Measurements from ENCODE around the gene PPM1J. TPM values are rescaled to one million over a fixed set of nuclear protein-coding genes. Genes with fewer than 3 reads are reported as not detected.

The PPM1J gene
- total and polyA plus RNA-seq, 9 of the 15 experiments (the other 6 are each of a cell fraction or from before 2014, with no cell fraction given) = 0.25 to 10.5 (median 4.2) TPM

Other genes starting within 250 kb of the PPM1J start
- gene WNT2B, start 206.4 kb downstream of the PPM1J start, total RNA-seq (2014; rRNA removed) = not detected in 2 replicates
- not detected in 2 replicates for gene WNT2B, start 206.4 kb downstream of the PPM1J start, total RNA-seq (2014; rRNA removed; fragmentation: Illumina TruSeq; extraction: Trizol)
- gene WNT2B, start 206.4 kb downstream of the PPM1J start, total RNA-seq (2015; rRNA removed; fragmentation: Illumina TruSeq; extraction: Trizol) = 0.04 TPM in 1 of 2 replicates, not detected in the other
- 0.02 and 0.04 TPM in 2 replicates for gene WNT2B, start 206.4 kb downstream of the PPM1J start, total RNA-seq (2021)
- 0.04 and 0.09 TPM in 2 replicates for gene WNT2B, start 206.4 kb downstream of the PPM1J start, polyA plus RNA-seq (2011; rRNA removed)
- gene WNT2B, start 206.4 kb downstream of the PPM1J start, polyA plus RNA-seq (2014; fragmentation: Illumina TruSeq; extraction: Trizol) = not detected in 2 replicates
- gene WNT2B, start 206.4 kb downstream of the PPM1J start, polyA plus RNA-seq (2014; fragmentation: Nextera tagmentation; extraction: Ambion mirVana) = under 1 TPM; 0.03 to 0.06 TPM
- gene WNT2B, start 206.4 kb downstream of the PPM1J start, polyA plus RNA-seq (2014; rRNA removed) = 0.05 TPM in 1 of 2 replicates, not detected in the other
- 21.0 and 23.3 TPM in 2 replicates for gene ST7L, start 96.2 kb downstream of the PPM1J start, total RNA-seq (2014; rRNA removed)
- 27.7 and 28.8 TPM in 2 replicates for gene ST7L, start 96.2 kb downstream of the PPM1J start, total RNA-seq (2014; rRNA removed; fragmentation: Illumina TruSeq; extraction: Trizol)
- gene ST7L, start 96.2 kb downstream of the PPM1J start, total RNA-seq (2015; rRNA removed; fragmentation: Illumina TruSeq; extraction: Trizol) = 31.1 and 32.1 TPM in 2 replicates
- gene ST7L, start 96.2 kb downstream of the PPM1J start, total RNA-seq (2021) = 18.8 and 21.7 TPM in 2 replicates
- 27.4 and 32.5 TPM in 2 replicates for gene ST7L, start 96.2 kb downstream of the PPM1J start, polyA plus RNA-seq (2011; rRNA removed)
- 26.2 and 26.6 TPM in 2 replicates for gene ST7L, start 96.2 kb downstream of the PPM1J start, polyA plus RNA-seq (2014; fragmentation: Illumina TruSeq; extraction: Trizol)
- 10 to 100 TPM in 1 of 2 experiments, 1 to 10 TPM in 1; 9.0 to 10.7 TPM for gene ST7L, start 96.2 kb downstream of the PPM1J start, polyA plus RNA-seq (2014; fragmentation: Nextera tagmentation; extraction: Ambion mirVana)
- 29.4 and 39.4 TPM in 2 replicates for gene ST7L, start 96.2 kb downstream of the PPM1J start, polyA plus RNA-seq (2014; rRNA removed)
- gene CAPZA1, start 95.5 kb downstream of the PPM1J start, total RNA-seq (2014; rRNA removed) = 244 and 278 TPM in 2 replicates
- gene CAPZA1, start 95.5 kb downstream of the PPM1J start, total RNA-seq (2014; rRNA removed; fragmentation: Illumina TruSeq; extraction: Trizol) = 306 and 352 TPM in 2 replicates
- 281 and 297 TPM in 2 replicates for gene CAPZA1, start 95.5 kb downstream of the PPM1J start, total RNA-seq (2015; rRNA removed; fragmentation: Illumina TruSeq; extraction: Trizol)
- 266 and 289 TPM in 2 replicates for gene CAPZA1, start 95.5 kb downstream of the PPM1J start, total RNA-seq (2021)
- 298 and 365 TPM in 2 replicates for gene CAPZA1, start 95.5 kb downstream of the PPM1J start, polyA plus RNA-seq (2011; rRNA removed)
- 286 and 340 TPM in 2 replicates for gene CAPZA1, start 95.5 kb downstream of the PPM1J start, polyA plus RNA-seq (2014; fragmentation: Illumina TruSeq; extraction: Trizol)
- 1,000 to 10,000 TPM in 1 of 2 experiments, 100 to 1,000 TPM in 1; 805 to 1,020 TPM for gene CAPZA1, start 95.5 kb downstream of the PPM1J start, polyA plus RNA-seq (2014; fragmentation: Nextera tagmentation; extraction: Ambion mirVana)
- 234 and 237 TPM in 2 replicates for gene CAPZA1, start 95.5 kb downstream of the PPM1J start, polyA plus RNA-seq (2014; rRNA removed)
- gene MOV10, start 40.7 kb downstream of the PPM1J start, total RNA-seq (2014; rRNA removed) = 46.5 and 75.8 TPM in 2 replicates
- gene MOV10, start 40.7 kb downstream of the PPM1J start, total RNA-seq (2014; rRNA removed; fragmentation: Illumina TruSeq; extraction: Trizol) = 32.1 and 46.8 TPM in 2 replicates
- 49.5 and 50.8 TPM in 2 replicates for gene MOV10, start 40.7 kb downstream of the PPM1J start, total RNA-seq (2015; rRNA removed; fragmentation: Illumina TruSeq; extraction: Trizol)
- gene MOV10, start 40.7 kb downstream of the PPM1J start, total RNA-seq (2021) = 93.9 and 101 TPM in 2 replicates
- 50.2 and 86.0 TPM in 2 replicates for gene MOV10, start 40.7 kb downstream of the PPM1J start, polyA plus RNA-seq (2011; rRNA removed)
- 101 and 105 TPM in 2 replicates for gene MOV10, start 40.7 kb downstream of the PPM1J start, polyA plus RNA-seq (2014; fragmentation: Illumina TruSeq; extraction: Trizol)
- 10 to 100 TPM; 16.7 to 39.6 TPM for gene MOV10, start 40.7 kb downstream of the PPM1J start, polyA plus RNA-seq (2014; fragmentation: Nextera tagmentation; extraction: Ambion mirVana)
- 72.0 and 92.8 TPM in 2 replicates for gene MOV10, start 40.7 kb downstream of the PPM1J start, polyA plus RNA-seq (2014; rRNA removed)
- gene RHOC, start 8.2 kb downstream of the PPM1J start, total RNA-seq (2014; rRNA removed) = 275 and 287 TPM in 2 replicates
- gene RHOC, start 8.2 kb downstream of the PPM1J start, total RNA-seq (2014; rRNA removed; fragmentation: Illumina TruSeq; extraction: Trizol) = 131 and 169 TPM in 2 replicates
- gene RHOC, start 8.2 kb downstream of the PPM1J start, total RNA-seq (2015; rRNA removed; fragmentation: Illumina TruSeq; extraction: Trizol) = 200 and 204 TPM in 2 replicates
- gene RHOC, start 8.2 kb downstream of the PPM1J start, total RNA-seq (2021) = 186 and 203 TPM in 2 replicates
- gene RHOC, start 8.2 kb downstream of the PPM1J start, polyA plus RNA-seq (2011; rRNA removed) = 364 and 370 TPM in 2 replicates
- gene RHOC, start 8.2 kb downstream of the PPM1J start, polyA plus RNA-seq (2014; fragmentation: Illumina TruSeq; extraction: Trizol) = 336 and 344 TPM in 2 replicates
- 10 to 100 TPM; 35.2 to 82.7 TPM for gene RHOC, start 8.2 kb downstream of the PPM1J start, polyA plus RNA-seq (2014; fragmentation: Nextera tagmentation; extraction: Ambion mirVana)
- gene RHOC, start 8.2 kb downstream of the PPM1J start, polyA plus RNA-seq (2014; rRNA removed) = 248 and 267 TPM in 2 replicates
- 104 and 148 TPM in 2 replicates for gene SLC16A1, start 240.9 kb upstream of the PPM1J start, total RNA-seq (2014; rRNA removed)
- 168 and 185 TPM in 2 replicates for gene SLC16A1, start 240.9 kb upstream of the PPM1J start, total RNA-seq (2014; rRNA removed; fragmentation: Illumina TruSeq; extraction: Trizol)
- gene SLC16A1, start 240.9 kb upstream of the PPM1J start, total RNA-seq (2015; rRNA removed; fragmentation: Illumina TruSeq; extraction: Trizol) = 111 and 117 TPM in 2 replicates
- gene SLC16A1, start 240.9 kb upstream of the PPM1J start, total RNA-seq (2021) = 151 and 169 TPM in 2 replicates
- gene SLC16A1, start 240.9 kb upstream of the PPM1J start, polyA plus RNA-seq (2011; rRNA removed) = 229 and 244 TPM in 2 replicates
- 109 and 137 TPM in 2 replicates for gene SLC16A1, start 240.9 kb upstream of the PPM1J start, polyA plus RNA-seq (2014; fragmentation: Illumina TruSeq; extraction: Trizol)
- 10 to 100 TPM; 79.0 to 82.5 TPM for gene SLC16A1, start 240.9 kb upstream of the PPM1J start, polyA plus RNA-seq (2014; fragmentation: Nextera tagmentation; extraction: Ambion mirVana)
- 73.1 and 85.6 TPM in 2 replicates for gene SLC16A1, start 240.9 kb upstream of the PPM1J start, polyA plus RNA-seq (2014; rRNA removed)